H1 (cell line): ENCODE measurements around the gene SOX13.

Experiments
- BCL11A ChIP-seq, 2 experiments: IDR thresholded peaks; one replicate each; pipeline ENCODE4 v1.6.1; 2011; ENCODE audit warnings: low read depth in 2 of 2, low read length in 2 of 2, mild to moderate bottlenecking in 2 of 2
- CTCF ChIP-seq, 3 experiments: IDR thresholded peaks; 1 replicate in 2 of 3; 2 replicates in 1 of 3; pipeline versions ENCODE4 v1.5.1 to v1.6.1; 2011; ENCODE audit warnings: low read length in 3 of 3, mild to moderate bottlenecking in 3 of 3, inconsistent platforms in 2 of 3, low read depth in 1 of 3, moderate library complexity in 1 of 3; ENCODE audit not compliant: insufficient read depth in 1 of 3; ENCODE audit errors: control extremely low read depth in 1 of 3
- GTF2F1 ChIP-seq: IDR thresholded peaks from 2 replicates; pipeline ENCODE4 v1.6.1; 2012; ENCODE audit warnings: low read depth, low read length, improper control_type of control experiment, borderline replicate concordance
- POLR2A ChIP-seq, 2 experiments: IDR thresholded peaks; 1 replicate in 1 of 2; 2 replicates in 1 of 2; pipeline ENCODE4 v1.6.1; 2011; ENCODE audit warnings: low read depth in 2 of 2, low read length in 2 of 2, mild to moderate bottlenecking in 2 of 2; ENCODE audit errors: control extremely low read depth in 1 of 2
- SP1 ChIP-seq: IDR thresholded peaks from 2 replicates; pipeline ENCODE4 v1.6.1; 2011; ENCODE audit warnings: low read depth, low read length
- USF2 ChIP-seq: IDR thresholded peaks from 2 replicates; pipeline ENCODE4 v1.6.1; 2011; ENCODE audit warnings: low read length, improper control_type of control experiment

DNA sequence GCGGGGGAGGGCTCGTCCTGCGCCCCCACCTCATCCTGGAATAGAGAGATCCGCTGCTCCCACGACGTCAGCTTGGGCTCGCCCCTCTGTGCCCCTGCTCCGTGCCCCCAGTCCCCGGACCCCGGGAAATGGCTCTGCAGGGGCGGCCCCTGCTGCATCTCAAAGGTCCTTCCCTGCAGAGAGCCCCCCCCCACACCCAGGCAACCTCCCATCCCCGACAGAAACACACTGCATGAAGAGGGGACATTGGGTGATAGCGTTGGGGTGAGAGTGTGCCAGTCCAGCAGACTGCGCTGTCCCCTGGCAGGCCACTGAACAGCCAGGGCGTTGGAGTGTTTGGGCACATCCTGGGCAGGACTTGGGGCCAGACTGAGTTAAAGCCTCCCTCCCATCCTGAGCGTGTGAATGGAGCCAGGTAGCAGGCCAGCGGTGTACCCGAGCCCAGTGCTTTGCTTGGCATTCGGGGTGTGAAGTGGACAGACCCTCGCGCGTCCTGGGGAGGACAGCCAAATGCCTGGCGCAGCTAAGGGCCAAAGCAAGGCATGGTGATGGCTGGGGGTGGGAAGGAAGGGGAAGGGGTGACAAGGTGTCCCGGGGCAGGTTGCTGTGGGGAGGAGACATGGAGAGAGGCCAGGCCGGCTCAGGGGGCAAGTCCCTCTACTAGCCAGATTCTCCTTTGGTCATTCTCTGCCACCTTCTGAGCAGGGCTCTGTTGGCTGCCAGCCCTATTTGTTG lies 79.6 kb downstream of the SOX13 start:
- TF ChIP-seq POLR2A (IDR thresholded peaks at IDR 0.05; ENCODE audit: control extremely low read depth in 1 of 2, low read depth in 2 of 2, low read length in 2 of 2) (no peak), CTCF (IDR thresholded peaks at IDR 0.05; ENCODE audit: control extremely low read depth in 1 of 3, insufficient read depth in 1 of 3, low read depth in 1 of 3, low read length in 3 of 3) (no peak), USF2 (no peak), SP1 (no peak), GTF2F1 (no peak), BCL11A (IDR thresholded peaks at IDR 0.05; ENCODE audit: low read depth in 2 of 2, low read length in 2 of 2) (no peak)
